ENCODE results near the gene SNRPE. TPM values are rescaled to one million over a fixed set of nuclear protein-coding genes. Genes with fewer than 3 reads are reported as not detected.

Gene SNRPE
- total RNA-seq, 1 donor from 2014 or later: 91.5 TPM

DNA sequence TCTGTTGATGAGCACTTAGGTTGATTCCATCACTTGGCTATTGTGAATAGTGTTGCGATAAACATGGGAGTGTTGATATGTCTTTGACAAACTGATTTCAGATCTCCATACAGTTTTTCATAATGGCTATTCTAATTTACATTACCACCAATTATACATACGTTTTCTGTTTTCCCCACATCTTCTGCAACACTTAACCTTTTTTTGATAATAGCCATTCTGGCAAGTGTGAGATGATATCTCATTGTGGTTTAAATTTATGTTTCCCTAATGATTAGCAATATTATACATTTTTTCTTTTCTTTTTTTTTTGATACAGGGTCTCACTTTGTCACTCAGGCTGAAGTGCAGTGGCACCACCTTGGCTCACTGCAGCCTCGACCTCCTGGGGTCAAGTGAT lies 17.0 kb downstream of the SNRPE start:
- no peak for DNase-seq (ENCODE audit: low spot score)

GRCh38 chr1:203880606-203881005 lies 19.2 kb downstream of the SNRPE start:
- DNase-seq (ENCODE audit: low spot score): no peak

DNA sequence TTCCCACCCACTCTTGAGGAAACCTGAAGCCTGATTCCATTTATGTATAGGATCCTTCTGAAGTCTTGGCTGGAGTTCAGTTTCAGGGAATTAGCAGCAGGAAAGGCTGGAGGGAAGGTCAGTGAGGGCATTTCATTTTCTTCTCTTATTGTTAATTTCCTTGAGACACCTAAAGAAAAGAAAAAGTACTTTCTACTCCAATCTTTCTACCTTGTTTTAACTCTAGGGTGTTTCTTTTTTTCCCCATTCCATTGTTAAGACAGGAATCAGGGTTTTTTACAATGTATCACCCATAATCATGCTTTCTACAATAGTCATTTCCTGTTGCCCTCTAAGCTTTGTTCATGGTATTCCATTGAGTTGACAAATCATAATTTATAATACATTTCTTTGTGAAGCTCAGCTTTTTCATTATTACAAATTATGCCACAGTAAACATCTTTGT lies 27.4 kb downstream of the SNRPE start:
- DNase-seq (ENCODE audit: low spot score): no peak

- DNase-seq (ENCODE audit: low spot score): no peak
Observed at GRCh38 chr1:203891950-203892349, 30.6 kb downstream of the SNRPE start.

DNA sequence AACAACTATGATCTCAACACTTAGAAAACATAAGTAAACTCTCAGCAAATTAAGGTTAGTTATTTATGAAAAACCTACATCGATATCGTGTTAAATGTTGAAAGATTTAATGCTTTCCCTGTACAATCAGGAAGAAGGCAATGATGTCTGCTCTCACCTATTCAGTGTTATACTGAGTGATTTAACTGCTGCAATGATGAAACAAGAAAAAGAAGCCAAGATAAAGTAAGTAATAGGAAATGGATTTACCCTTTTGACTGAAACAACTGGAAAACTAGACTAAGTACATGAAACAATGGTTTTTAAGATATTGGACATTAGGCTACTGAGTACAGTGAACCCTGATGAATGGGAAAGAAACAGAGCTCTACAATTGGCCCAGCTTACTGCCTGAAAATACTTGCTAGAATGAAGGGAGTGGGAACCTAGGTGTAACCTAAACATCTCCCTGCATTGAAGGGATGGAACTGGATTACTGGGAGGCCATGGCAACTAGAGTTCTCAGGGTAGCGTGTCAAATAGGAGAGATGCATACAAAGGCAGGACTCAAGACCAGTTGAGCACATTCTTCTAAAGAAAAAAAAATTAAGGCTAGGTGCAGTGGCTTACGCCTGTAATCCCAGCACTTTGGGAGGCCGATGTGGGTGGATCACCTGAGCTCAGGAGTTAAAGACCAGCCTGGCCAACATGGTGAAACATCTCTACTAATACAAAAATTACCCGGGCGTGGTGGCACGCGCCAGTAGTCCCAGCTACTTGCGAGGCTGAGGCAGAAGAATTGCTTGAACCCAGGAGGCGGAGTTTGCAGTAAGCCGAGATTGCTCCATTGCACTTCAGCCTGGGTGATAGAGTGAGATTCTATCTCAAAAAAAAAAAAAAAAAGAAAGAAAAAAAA lies 37.3 kb downstream of the SNRPE start:
- no peak for DNase-seq (ENCODE audit: low spot score)

DNA sequence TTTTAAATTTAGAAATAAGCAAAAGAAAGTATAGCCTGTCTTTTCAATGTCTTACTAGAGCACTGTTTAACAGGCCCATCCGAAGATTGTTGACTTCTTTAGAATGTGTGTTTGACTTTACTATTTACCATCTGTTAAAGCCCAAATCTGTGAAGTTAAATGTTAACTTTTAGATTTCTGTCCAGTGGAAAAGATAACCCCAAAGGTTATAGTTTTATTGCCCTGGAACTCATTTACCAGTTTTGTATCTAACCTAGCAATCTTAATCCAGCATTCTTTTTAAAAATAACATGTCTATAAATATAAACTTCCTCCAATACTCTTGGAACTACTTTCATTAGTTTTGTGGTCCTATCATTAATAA lies 37.9 kb downstream of the SNRPE start:
- no peak for DNase-seq (ENCODE audit: low spot score)

- no peak for DNase-seq (ENCODE audit: low spot score)
Observed at GRCh38 chr1:203899869-203900714, 38.7 kb downstream of the SNRPE start.

DNA sequence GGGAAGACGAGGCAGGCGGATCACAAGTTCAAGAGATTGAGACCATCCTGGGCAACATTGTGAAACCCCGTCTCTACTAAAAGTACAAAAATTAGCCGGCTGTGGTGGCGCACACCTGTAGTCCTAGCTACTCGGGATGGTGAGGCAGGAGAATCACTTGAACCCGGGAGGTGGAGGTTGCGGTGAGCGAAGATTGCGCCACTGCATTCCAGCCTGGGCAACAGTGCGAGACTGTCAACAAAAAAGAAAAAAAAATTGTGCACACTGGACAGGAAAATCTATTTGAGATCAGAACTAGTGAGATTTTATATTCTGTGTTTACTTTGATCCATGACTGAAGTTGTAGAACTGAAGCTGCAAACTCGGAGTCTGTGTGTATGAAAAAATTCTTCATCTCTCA lies 40.2 kb downstream of the SNRPE start:
- DNase-seq (ENCODE audit: low spot score): no peak

- no peak for DNase-seq (ENCODE audit: low spot score)
Observed at GRCh38 chr1:203905275-203905674, 43.9 kb downstream of the SNRPE start.

DNA sequence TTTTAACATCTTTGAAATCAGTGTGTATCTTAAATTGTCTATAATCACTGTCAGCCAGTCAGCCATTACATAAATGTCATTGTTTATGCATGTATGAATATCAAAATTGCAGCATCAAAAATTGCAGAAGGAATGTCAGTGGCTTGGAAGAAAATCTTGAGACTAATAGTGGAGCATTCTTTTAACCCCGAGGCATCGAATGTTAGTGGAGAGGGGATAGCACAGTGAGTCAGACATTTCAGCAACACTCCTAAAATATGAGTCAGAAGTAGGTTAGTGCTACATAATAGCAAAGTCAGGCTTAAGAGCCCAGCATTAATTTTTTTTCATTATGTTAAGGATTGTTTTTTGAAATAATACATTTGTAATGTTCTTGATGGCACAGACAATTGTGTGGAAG lies 45.5 kb downstream of the SNRPE start:
- no peak for DNase-seq (ENCODE audit: low spot score)

DNA sequence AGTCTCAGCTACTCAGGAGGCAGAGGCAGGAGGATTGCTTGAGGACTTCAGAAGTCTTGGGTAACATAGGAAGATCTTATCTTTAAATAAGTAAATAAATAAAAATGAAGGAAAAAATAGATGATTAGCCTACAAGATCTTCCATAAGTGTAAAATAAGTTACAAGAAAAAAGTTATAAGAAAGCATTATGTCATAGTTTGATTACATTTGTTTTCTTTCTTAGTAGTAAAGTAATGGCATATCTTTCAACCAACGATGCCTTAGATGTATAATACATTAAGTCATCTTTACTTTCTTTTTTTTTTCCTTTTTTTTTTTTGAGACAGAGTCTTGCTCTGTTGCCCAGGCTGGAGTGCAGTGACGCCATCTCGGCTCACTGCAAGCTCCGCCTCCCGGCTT lies 46.5 kb downstream of the SNRPE start:
- DNase-seq (ENCODE audit: low spot score): no peak

GRCh38 chr1:203911806-203912205 lies 50.4 kb downstream of the SNRPE start:
- DNase-seq (ENCODE audit: low spot score): no peak

GRCh38 chr1:203913073-203913521 lies 51.7 kb downstream of the SNRPE start:
- DNase-seq (ENCODE audit: low spot score): no peak

DNA sequence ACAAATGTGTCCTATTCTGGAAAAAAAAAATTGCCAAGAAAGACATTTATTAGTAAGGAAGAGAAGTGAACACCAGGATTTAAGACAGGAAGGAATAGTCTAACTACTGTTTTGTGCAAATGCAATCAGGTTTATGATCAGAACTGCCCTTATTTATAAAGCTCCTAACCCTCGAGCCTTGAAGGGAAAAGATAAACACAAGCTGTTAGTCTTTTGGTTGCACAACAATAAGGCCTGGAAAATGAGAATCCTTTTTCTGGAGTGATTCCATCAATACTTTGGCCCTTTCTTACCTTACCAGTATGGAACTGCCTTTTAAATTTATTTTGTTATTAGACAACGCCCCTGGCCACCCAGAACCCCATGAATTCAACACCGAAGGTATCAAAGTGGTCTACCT lies 52.9 kb downstream of the SNRPE start:
- no peak for DNase-seq (ENCODE audit: low spot score)

- no peak for DNase-seq (ENCODE audit: low spot score)
Observed at GRCh38 chr1:203915811-203916210, 54.4 kb downstream of the SNRPE start.

DNA sequence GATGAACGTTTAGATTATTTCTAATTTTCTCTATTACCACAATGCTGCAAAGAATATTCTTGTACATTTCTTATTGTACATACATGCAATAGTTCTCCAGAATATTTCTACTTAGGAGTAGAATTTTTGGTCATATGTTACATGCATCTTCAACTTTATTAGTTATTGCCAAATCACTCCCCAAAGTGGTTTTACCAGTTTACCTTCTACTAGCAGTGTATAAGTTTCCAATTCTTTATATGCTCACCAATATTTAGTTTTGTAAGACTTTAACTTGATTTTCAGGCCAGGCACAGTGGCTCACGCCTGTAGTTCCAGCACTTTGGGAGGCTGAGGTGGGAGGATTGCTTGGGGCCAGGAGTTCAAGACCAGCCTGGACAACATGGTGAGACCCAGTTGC lies 55.4 kb downstream of the SNRPE start:
- no peak for DNase-seq (ENCODE audit: low spot score)

Other genes with a start within 250 kb of the SNRPE start
- gene ATP2B4, start 234.8 kb upstream of the SNRPE start, total RNA-seq: 122 TPM
- gene LAX1, start 96.4 kb upstream of the SNRPE start, total RNA-seq: 1.3 TPM
- 44.8 TPM for gene ZBED6, start 66.0 kb upstream of the SNRPE start, total RNA-seq
- 59.3 TPM for gene ZC3H11A, start 66.0 kb upstream of the SNRPE start, total RNA-seq
- gene SOX13, start 211.5 kb downstream of the SNRPE start, total RNA-seq: 33.1 TPM

Measured in mesenteric fat pad (tissue), 1 donor.